Measurements from ENCODE around the gene SDF4. TPM values are rescaled to one million over a fixed set of nuclear protein-coding genes. Genes with fewer than 3 reads are reported as not detected.

The SDF4 gene
- polyA plus RNA-seq, 1 experiment: 109 TPM

DNA sequence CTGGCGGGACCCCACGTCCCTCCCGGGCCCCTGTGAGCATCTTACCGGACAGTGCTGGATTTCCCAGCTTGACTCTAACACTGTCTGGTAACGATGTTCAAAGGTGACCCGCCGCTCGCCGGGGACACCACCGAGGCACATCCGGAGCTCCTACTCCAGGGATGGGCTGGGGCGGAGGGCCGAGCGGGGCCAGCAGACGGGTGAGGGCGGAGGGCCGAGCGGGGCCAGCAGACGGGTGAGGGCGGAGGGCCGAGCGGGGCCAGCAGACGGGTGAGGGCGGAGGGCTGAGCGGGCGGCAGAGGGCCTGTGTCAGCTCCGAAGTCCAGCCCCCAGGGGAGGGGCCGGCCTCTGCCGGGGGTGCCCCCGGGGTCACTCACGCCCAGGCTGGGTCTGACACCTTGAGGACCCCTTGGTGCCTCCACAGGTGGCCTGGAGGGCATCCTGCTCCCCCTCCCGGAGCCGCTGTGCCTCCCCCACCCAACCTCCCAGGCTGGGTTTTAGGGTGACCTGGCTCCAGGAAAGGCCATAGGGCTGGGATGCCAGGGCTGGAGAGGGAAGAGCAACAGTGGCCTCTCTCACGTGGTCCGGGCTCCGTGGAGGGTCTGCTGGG, 63.9 kb downstream of the SDF4 start:
- ChIA-PET CTCF (interaction anchor here (0.6 kb wide), 1 partner anchor 45 kb away, joined by 3 read pairs; no protein-coding TSS in a partner anchor), POLR2A (no interaction called here)
- H3K9me3 ChIP-seq (ENCODE audit: control insufficient read depth, insufficient read depth, low read length): peaks cover 4% of the 10 kb centered on the region; the same call in 1 of the 2 replicates
- no peak for DNase-seq (ENCODE audit: low read depth, low spot score)
- H3K27ac ChIP-seq (ENCODE audit: low read depth, low read length): no peak overlapping the region
- peaks cover 51% of the 10 kb centered on the region for H3K27me3 ChIP-seq (ENCODE audit: control insufficient read depth, insufficient read depth, low read length)
- H3K4me3 ChIP-seq (ENCODE audit: low read depth, low read length): no peak overlapping the region
- TF ChIP-seq, protein P1, sequence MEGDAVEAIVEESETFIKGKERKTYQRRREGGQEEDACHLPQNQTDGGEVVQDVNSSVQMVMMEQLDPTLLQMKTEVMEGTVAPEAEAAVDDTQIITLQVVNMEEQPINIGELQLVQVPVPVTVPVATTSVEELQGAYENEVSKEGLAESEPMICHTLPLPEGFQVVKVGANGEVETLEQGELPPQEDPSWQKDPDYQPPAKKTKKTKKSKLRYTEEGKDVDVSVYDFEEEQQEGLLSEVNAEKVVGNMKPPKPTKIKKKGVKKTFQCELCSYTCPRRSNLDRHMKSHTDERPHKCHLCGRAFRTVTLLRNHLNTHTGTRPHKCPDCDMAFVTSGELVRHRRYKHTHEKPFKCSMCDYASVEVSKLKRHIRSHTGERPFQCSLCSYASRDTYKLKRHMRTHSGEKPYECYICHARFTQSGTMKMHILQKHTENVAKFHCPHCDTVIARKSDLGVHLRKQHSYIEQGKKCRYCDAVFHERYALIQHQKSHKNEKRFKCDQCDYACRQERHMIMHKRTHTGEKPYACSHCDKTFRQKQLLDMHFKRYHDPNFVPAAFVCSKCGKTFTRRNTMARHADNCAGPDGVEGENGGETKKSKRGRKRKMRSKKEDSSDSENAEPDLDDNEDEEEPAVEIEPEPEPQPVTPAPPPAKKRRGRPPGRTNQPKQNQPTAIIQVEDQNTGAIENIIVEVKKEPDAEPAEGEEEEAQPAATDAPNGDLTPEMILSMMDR (IDR thresholded peaks at IDR 0.05; ENCODE audit: low read depth, low read length): no peak

DNA sequence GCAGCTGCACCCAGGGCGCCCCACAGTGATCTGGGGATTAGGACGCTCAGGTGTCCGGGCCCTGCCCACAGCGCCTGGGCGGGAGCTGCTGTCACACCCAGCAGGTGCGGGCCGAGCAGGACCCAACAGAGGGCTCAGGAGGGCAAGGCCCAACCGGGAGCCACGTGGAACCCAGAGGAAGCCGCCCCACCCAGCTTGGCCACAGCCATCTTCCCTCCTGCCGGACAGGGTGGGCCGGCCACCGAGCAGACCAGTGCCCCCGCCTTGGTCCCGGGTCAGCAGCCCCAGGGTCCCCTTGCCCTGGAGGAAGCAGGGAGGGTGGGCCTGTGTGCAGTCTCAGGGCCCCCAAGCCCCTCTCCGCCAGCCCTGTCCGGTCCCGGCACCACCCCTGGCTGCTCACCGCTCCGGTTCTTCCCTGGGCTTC, 64.4 kb downstream of the SDF4 start:
- POLR2A ChIA-PET: no interaction called here
- CTCF ChIA-PET: interaction anchor here (0.6 kb wide), 1 partner anchor 45 kb away, joined by 3 read pairs; no protein-coding TSS in a partner anchor
- Histone ChIP-seq H3K27me3 (ENCODE audit: control insufficient read depth, insufficient read depth, low read length) (peaks cover 51% of the 10 kb centered on the region), H3K27ac (ENCODE audit: low read depth, low read length) (no peak overlapping the region), H3K9me3 (ENCODE audit: control insufficient read depth, insufficient read depth, low read length) (peaks cover 4% of the 10 kb centered on the region; the same call in 1 of the 2 replicates), H3K4me3 (ENCODE audit: low read depth, low read length) (no peak overlapping the region)
- TF ChIP-seq, protein P1 (IDR thresholded peaks at IDR 0.05; ENCODE audit: low read depth, low read length): no peak
- no peak for DNase-seq (ENCODE audit: low read depth, low spot score)

Small RNA genes within 50 kb of the gene (small RNA-seq; reads per million reads assigned to genes)
- gene MIR200A (ENCODE audit: insufficient read length, low read depth) (5.6 reads per million, percentile 54 among the genes with 10 or more reads in this experiment), gene MIR200B (ENCODE audit: insufficient read length, low read depth) (1.1 reads per million), gene MIR429 (ENCODE audit: insufficient read length, low read depth) (3.5 reads per million, percentile 30 among the genes with 10 or more reads in this experiment)

Other genes with a start within 250 kb of the SDF4 start
- not detected in 2 replicates for gene PERM1, start 249.9 kb downstream of the SDF4 start, polyA plus RNA-seq (2011; rRNA removed)
- 0.68 and 0.76 TPM in 2 replicates for gene HES4, start 231.9 kb downstream of the SDF4 start, polyA plus RNA-seq (2011; rRNA removed)
- 22.4 and 36.0 TPM in 2 replicates for gene ISG15, start 218.5 kb downstream of the SDF4 start, polyA plus RNA-seq (2011; rRNA removed)
- 28.3 and 37.4 TPM in 2 replicates for gene AGRN, start 211.9 kb downstream of the SDF4 start, polyA plus RNA-seq (2011; rRNA removed)
- not detected in 2 replicates for gene RNF223, start 157.7 kb downstream of the SDF4 start, polyA plus RNA-seq (2011; rRNA removed)
- gene C1orf159, start 115.9 kb downstream of the SDF4 start, polyA plus RNA-seq (2011; rRNA removed): 2.3 and 3.2 TPM in 2 replicates
- not detected in 2 replicates for gene TTLL10, start 58.1 kb downstream of the SDF4 start, polyA plus RNA-seq (2011; rRNA removed)
- 1.0 and 2.1 TPM in 2 replicates for gene TNFRSF18, start 25.4 kb downstream of the SDF4 start, polyA plus RNA-seq (2011; rRNA removed)
- 0.07 and 0.24 TPM in 2 replicates for gene TNFRSF4, start 17.8 kb downstream of the SDF4 start, polyA plus RNA-seq (2011; rRNA removed)
- 15.2 and 15.7 TPM in 2 replicates for gene B3GALT6, start 236 bp upstream of the SDF4 start, polyA plus RNA-seq (2011; rRNA removed)
- gene C1QTNF12, start 14.7 kb upstream of the SDF4 start, polyA plus RNA-seq (2011; rRNA removed): 0.21 and 0.51 TPM in 2 replicates
- gene UBE2J2, start 41.9 kb upstream of the SDF4 start, polyA plus RNA-seq (2011; rRNA removed): 31.1 and 31.4 TPM in 2 replicates
- 1.5 and 1.8 TPM in 2 replicates for gene SCNN1D, start 48.4 kb upstream of the SDF4 start, polyA plus RNA-seq (2011; rRNA removed)
- 17.5 and 24.8 TPM in 2 replicates for gene ACAP3, start 75.9 kb upstream of the SDF4 start, polyA plus RNA-seq (2011; rRNA removed)
- gene PUSL1, start 76.6 kb upstream of the SDF4 start, polyA plus RNA-seq (2011; rRNA removed): 9.6 and 15.6 TPM in 2 replicates
- 52.8 and 69.5 TPM in 2 replicates for gene INTS11, start 92.7 kb upstream of the SDF4 start, polyA plus RNA-seq (2011; rRNA removed)
- 7.1 and 9.5 TPM in 2 replicates for gene CPTP, start 92.8 kb upstream of the SDF4 start, polyA plus RNA-seq (2011; rRNA removed)
- 0.10 and 0.11 TPM in 2 replicates for gene TAS1R3, start 99.3 kb upstream of the SDF4 start, polyA plus RNA-seq (2011; rRNA removed)
- gene DVL1, start 117.4 kb upstream of the SDF4 start, polyA plus RNA-seq (2011; rRNA removed): 8.9 and 13.6 TPM in 2 replicates
- 186 and 275 TPM in 2 replicates for gene MXRA8, start 126.6 kb upstream of the SDF4 start, polyA plus RNA-seq (2011; rRNA removed)
- 54.3 and 71.2 TPM in 2 replicates for gene AURKAIP1, start 143.2 kb upstream of the SDF4 start, polyA plus RNA-seq (2011; rRNA removed)
- 169 and 181 TPM in 2 replicates for gene CCNL2, start 167.3 kb upstream of the SDF4 start, polyA plus RNA-seq (2011; rRNA removed)
- gene MRPL20, start 175.3 kb upstream of the SDF4 start, polyA plus RNA-seq (2011; rRNA removed): 131 and 140 TPM in 2 replicates
- 0.16 and 0.24 TPM in 2 replicates for gene ANKRD65, start 189.3 kb upstream of the SDF4 start, polyA plus RNA-seq (2011; rRNA removed)
- gene VWA1, start 203.7 kb upstream of the SDF4 start, polyA plus RNA-seq (2011; rRNA removed): 3.9 and 5.3 TPM in 2 replicates
- gene ATAD3C, start 217.7 kb upstream of the SDF4 start, polyA plus RNA-seq (2011; rRNA removed): 0.04 TPM in 1 of 2 replicates, not detected in the other
- 7.7 and 10.2 TPM in 2 replicates for gene ATAD3B, start 239.8 kb upstream of the SDF4 start, polyA plus RNA-seq (2011; rRNA removed)

Data from AG04450 (cell line).